LNCAP (cell line): ENCODE measurements around the gene DAB1.

Experiments
- CTCF ChIP-seq: fragments of 450-650 bp; IDR thresholded peaks from 2 replicates; pipeline ENCODE4 v1.5.1; 2017; ENCODE audit warnings: mild to moderate bottlenecking

DAB1 gene

DNA sequence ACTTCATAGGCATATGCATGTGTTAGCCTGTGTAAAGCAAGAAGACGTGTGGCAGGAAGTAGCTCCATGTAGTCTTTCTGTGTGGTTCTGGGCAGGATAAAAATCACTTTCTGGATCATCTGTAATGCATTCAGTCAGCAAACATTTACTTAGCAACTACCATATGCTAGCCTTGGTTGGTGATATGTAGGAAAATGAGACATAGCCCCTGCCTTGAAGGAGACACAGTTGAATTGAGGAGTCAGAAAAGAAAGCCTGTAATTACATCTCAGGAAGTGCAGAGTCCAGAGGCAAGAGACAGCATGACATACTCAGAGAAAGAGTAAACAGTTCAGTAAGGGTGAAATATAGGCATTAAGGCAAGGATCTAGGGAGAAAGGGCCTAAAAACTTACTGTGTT, 38.5 kb downstream of the DAB1 start:
- TF ChIP-seq CTCF, result no peak

DNA sequence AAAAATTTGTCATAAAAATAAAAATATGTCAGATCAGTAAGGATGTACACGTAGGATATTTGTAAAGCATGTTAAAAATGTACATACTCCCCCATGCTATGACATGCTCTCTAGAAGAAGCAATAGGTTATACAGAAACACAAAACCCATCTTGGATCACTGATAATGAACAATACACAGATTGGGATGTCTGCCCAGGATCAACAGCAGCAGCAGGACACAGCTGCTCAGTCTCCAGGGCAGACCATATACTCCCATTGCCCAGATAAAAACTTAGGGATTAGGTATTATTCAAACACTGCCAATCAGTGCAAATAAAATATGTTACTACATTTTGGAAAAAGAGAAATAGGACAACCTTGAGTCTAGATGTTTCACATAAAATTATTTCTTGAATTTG, 39.0 kb downstream of the DAB1 start:
- no peak for TF ChIP-seq CTCF

GRCh38 chr1:57384284-57384683, 39.6 kb downstream of the DAB1 start:
- no peak for TF ChIP-seq CTCF

DNA sequence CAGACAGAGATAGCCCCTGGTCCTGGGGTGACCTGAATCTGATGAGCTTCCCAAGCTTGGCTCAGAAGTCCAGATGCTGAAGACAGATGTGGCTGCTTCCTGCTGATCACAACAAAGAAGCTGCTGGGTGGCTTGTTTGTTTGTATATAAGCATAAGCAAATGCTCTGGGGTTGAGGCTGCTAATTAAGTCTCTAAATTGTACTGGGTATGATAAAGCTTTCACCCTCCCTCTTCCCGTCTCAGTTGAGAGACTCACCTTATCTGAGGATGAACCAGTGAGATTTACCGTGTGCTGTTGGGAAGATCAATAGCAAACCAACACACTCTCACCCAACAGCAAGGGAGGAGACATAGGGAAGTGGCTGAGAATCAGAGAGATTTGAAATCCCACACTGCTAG, 42.0 kb downstream of the DAB1 start:
- no peak for TF ChIP-seq CTCF

DNA sequence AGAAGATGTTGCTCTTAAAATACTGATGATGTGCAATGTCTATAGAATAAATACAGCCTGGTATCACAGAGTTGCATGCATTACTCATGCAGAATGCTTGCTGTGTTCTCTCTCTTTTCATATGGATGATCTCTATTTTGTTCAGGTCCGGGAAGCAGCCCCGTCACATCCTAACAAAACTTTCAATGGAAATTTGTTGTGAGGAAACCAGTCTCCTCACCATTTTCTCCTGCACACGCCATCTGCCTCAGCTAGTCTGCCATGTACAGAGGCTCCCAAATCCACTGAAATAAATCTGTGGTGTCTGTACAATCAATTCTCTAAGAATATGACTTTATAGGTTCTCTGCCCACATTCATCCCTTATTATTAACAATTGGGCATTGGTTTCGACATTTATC, 42.4 kb downstream of the DAB1 start:
- no peak for TF ChIP-seq CTCF

- TF ChIP-seq CTCF, result no peak
Observed at GRCh38 chr1:57380923-57381322, 42.9 kb downstream of the DAB1 start.

- no peak for TF ChIP-seq CTCF
Observed at GRCh38 chr1:57378534-57378933, 45.3 kb downstream of the DAB1 start.

DNA sequence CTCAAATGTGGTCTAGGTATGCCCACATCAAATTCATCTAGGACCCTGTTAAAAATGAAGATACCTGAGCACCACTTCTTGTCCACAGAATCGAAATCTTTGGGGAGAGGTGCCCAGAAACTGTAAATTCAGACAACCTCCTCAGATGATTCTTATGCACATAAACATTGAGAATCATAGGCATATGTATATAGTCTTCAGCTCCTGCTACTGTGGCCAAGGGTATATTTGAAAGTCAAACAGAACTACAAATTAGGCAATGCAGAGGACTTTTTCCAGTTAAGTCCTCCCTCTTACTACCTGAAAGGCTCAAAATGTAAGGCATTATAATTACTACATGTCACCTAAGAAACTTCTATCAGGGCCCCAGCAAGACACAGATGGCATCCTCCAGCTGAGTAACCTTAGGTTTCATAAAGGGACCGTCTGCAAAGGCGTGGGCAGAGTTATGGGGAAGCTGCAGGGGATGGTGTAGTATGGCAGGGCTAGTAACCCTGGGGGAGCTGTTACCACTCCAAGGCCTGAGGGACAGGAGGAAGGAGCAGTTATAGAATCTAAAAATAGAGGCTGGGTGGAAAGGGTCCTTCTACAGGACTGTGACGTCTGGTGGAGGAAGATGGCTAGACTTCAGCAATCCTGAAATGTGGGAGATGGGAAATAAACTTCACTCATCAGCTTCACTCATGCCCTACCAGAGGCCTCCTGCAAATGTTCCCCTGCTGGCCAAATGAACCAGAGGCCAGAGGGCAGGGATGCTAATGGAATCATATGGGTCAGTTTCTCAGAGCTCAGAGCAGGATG, 46.3 kb downstream of the DAB1 start:
- TF ChIP-seq CTCF, result no peak
